Activated B cell treated with CpG ODN at 0.5 μM for 24 hours (primary cell): Measurements from ENCODE around the gene PCDHA11. TPM values are rescaled to one million over a fixed set of nuclear protein-coding genes. Genes with fewer than 3 reads are reported as not detected.

Experiments used
- ATAC-seq: fragments of 200-7000 bp; cut with Tn5 transposase; one replicate; pipeline ENCODE4 v1.10.0; 2021; ENCODE audit warnings: low read depth, mild to moderate bottlenecking, moderate library complexity
- CTCF ChIA-PET: fragments of 350-600 bp; sonication (Branson Sonifier 250); formaldehyde crosslinking; loops from one replicate; lab custom pipeline; 2021; ENCODE audit warnings: antibody characterized with exemption; lab: Charles Lee
- POLR2A ChIA-PET: fragments of 350-600 bp; sonication (Branson Sonifier 250); formaldehyde crosslinking; loops from one replicate; lab custom pipeline; 2021; ENCODE audit warnings: antibody characterized with exemption; lab: Charles Lee
- DNase-seq: peaks from one replicate; pipeline ENCODE4 v3.0.0; 2022
- H3K27ac Mint-ChIP-seq: one replicate; pipeline ENCODE4 v1.8.0; 2020; ENCODE audit warnings: mixed read lengths
- H3K27me3 Mint-ChIP-seq: one replicate; pipeline ENCODE4 v1.8.0; 2021; ENCODE audit warnings: mixed read lengths
- H3K36me3 Mint-ChIP-seq: one replicate; pipeline ENCODE4 v1.8.0; 2021; ENCODE audit warnings: low read depth, mixed read lengths
- H3K4me1 Mint-ChIP-seq: one replicate; pipeline ENCODE4 v1.8.0; 2021; ENCODE audit warnings: mixed read lengths
- H3K4me3 Mint-ChIP-seq: one replicate; pipeline ENCODE4 v1.8.0; 2020; ENCODE audit warnings: mild to moderate bottlenecking, mixed read lengths
- H3K9me3 Mint-ChIP-seq: one replicate; pipeline ENCODE4 v1.8.0; 2020; ENCODE audit warnings: mixed read lengths
- CTCF ChIP-seq: fragments of 200-600 bp; IDR thresholded peaks from one replicate; pipeline ENCODE4 v1.8.0; 2022; ENCODE audit warnings: antibody characterized with exemption, mild to moderate bottlenecking
- intact Hi-C: fragments of 100-400 bp; cut with micrococcal nuclease; formaldehyde crosslinking; loops from one replicate; pipeline ENCODE4 v1.15.1; 2024
- total RNA-seq: library from RNA; stranded (reverse); gene quantifications from 2 replicates; pipeline ENCODE4 v1.2.3, GENCODE V29; 2022

The PCDHA11 gene
- total RNA-seq, 1 donor from 2014 or later = not detected

DNA sequence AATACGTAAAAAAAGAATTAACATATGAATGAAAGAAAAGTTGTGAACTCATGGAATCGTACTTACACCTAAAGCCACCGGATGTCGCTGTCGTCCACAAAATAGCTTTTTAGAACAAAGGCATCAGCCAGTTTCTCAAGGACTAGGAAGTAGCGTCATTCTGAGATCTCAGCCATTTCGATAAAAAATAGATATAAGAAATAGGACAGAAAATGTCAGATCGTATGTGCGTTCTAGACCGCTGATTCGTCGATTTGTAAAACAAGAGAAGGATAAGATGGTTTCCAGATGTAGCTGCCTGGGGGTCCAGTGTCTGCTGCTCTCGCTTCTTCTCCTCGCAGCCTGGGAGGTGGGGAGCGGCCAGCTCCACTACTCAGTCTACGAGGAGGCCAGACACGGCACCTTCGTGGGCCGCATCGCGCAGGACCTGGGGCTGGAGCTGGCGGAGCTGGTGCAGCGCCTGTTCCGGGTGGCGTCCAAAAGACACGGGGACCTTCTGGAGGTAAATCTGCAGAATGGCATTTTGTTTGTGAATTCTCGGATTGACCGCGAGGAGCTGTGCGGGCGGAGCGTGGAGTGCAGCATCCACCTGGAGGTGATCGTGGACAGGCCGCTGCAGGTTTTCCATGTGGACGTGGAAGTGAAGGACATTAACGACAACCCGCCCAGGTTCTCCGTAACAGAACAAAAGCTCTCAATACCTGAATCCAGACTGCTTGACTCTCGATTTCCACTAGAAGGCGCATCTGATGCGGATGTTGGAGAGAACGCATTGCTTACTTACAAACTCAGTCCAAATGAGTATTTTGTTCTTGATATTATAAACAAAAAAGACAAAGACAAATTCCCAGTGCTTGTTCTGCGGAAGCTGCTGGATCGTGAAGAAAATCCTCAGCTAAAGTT, 12.7 kb upstream of the PCDHA11 start, which contains the start of gene PCDHA10:
TSS of gene PCDHA10 (plus strand) at position 126 of the 903 bp plus-strand sequence. CDS start at position 278, 152 bp downstream.
- TF ChIP-seq CTCF = no peak
- ChIA-PET CTCF (no interaction called here), POLR2A (no interaction called here)
- DNase-seq (no peak), ATAC-seq (no peak)
- H3K4me3 Mint-ChIP-seq = no peak within 1 kb of the TSS
- H3K9me3 Mint-ChIP-seq = peaks cover 3% of the 10 kb centered on the region
- intact Hi-C loops = no loop called here
- no peak within 1 kb of the TSS for H3K27ac Mint-ChIP-seq
- H3K36me3 Mint-ChIP-seq = no peaks in the 10 kb centered on the region
- H3K27me3 Mint-ChIP-seq = no peaks in the 10 kb centered on the region
- no peaks in the 10 kb centered on the region for H3K4me1 Mint-ChIP-seq

- Mint-ChIP-seq H3K36me3 (no peaks in the 10 kb centered on the region), H3K4me1 (no peaks in the 10 kb centered on the region), H3K27me3 (no peaks in the 10 kb centered on the region), H3K4me3 (no peak overlapping the region), H3K9me3 (peaks cover 3% of the 10 kb centered on the region), H3K27ac (no peak overlapping the region)
- CTCF ChIA-PET = no interaction called here
- ATAC-seq (no peak), DNase-seq (no peak)
- POLR2A ChIA-PET = no interaction called here
- intact Hi-C loops = no loop called here
- TF ChIP-seq CTCF = no peak
Measured at GRCh38 chr5:140857177-140857986, 11.4 kb upstream of the PCDHA11 start.

- no peak overlapping the region for H3K27ac Mint-ChIP-seq
- H3K9me3 Mint-ChIP-seq = peaks cover 3% of the 10 kb centered on the region
- no peak for TF ChIP-seq CTCF
- intact Hi-C loops = no loop called here
- H3K4me3 Mint-ChIP-seq = no peak overlapping the region
- no peaks in the 10 kb centered on the region for H3K4me1 Mint-ChIP-seq
- no peak for ATAC-seq
- CTCF ChIA-PET = no interaction called here
- no peak for DNase-seq
- POLR2A ChIA-PET = no interaction called here
- no peaks in the 10 kb centered on the region for H3K27me3 Mint-ChIP-seq
- H3K36me3 Mint-ChIP-seq = no peaks in the 10 kb centered on the region
Measured at GRCh38 chr5:140857987-140858240, 10.8 kb upstream of the PCDHA11 start.

DNA sequence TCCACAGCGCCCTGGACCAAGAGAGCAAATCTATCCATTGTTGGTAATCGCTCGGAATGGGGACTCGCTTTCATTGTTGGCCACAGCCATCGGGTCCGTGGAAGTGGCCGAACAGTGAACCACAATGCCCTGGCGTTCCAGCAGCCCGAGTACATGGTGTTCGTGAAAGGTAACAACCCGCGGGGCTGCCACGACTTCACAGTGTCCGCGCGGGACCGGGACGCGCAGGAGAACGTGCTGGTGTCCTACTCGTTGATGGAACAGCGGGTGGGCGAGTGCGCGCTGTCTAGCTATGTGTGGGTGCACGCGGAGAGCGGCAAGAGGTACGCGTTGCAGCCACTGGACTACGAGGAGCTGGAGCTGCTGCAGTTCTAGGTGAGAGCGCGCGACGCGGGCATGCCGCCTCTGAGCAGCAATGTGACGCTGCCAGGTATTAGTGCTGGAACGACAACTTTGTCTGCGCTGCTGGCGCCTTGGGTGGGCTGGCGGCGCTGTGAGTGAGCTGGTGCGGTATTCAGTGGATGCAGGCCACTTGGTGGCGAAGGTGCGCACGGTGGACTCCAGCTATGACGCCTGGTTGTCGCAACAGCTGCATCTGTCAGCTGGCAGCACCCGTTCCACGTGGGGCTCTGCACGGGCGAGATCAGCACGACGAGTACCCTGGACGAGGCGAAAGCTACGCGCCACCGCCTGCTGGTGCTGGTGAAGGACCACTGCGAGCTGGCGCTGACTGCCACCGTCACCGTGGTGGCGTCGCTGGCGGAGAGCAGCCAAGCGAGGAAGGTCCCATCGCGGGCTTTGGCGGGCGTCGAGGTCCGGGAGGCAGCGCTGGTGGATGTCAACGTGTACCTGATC, 6.1 kb upstream of the PCDHA11 start:
- no peak for DNase-seq
- Mint-ChIP-seq H3K4me1 (no peaks in the 10 kb centered on the region), H3K27me3 (peaks cover 5% of the 10 kb centered on the region), H3K36me3 (no peaks in the 10 kb centered on the region), H3K4me3 (no peak overlapping the region), H3K9me3 (no peaks in the 10 kb centered on the region), H3K27ac (no peak overlapping the region)
- POLR2A ChIA-PET = no interaction called here
- TF ChIP-seq CTCF = no peak
- CTCF ChIA-PET = no interaction called here
- ATAC-seq = no peak
- intact Hi-C loops = loop anchor here (10.0 kb wide), 1 partner anchor 242 kb away; the partner anchor contains the start of gene PCDHB3
